ACC112 (cell line): Measurements from ENCODE around the gene ANKRD63.
A peak's percentile ranks its signal among the peaks of the same experiment; 100 is the strongest.

Experiments
- H2AFZ ChIP-seq: fragments of 200-600 bp; sonication (generic); one replicate; pipeline ENCODE4 v1.6.0; 2017; ENCODE audit warnings: antibody characterized with exemption, low read length; ENCODE audit not compliant: unreplicated experiment
- H3K27ac ChIP-seq: fragments of 200-600 bp; sonication (generic); 2 replicates; pipeline ENCODE4 v1.5.1; 2014; ENCODE audit warnings: low read depth, mild to moderate bottlenecking, antibody characterized with exemption, low read length, moderate library complexity
- H3K27me3 ChIP-seq: fragments of 200-600 bp; sonication (generic); 2 replicates; pipeline ENCODE4 v1.6.1; 2014; ENCODE audit warnings: mild to moderate bottlenecking, antibody characterized with exemption, low read length, moderate library complexity, mixed read lengths; ENCODE audit not compliant: insufficient read depth
- H3K36me3 ChIP-seq: fragments of 200-600 bp; sonication (generic); 2 replicates; pipeline ENCODE4 v1.6.1; 2016; ENCODE audit warnings: mild to moderate bottlenecking, antibody characterized with exemption, low read length, moderate library complexity, mixed read lengths; ENCODE audit not compliant: insufficient read depth
- H3K4me1 ChIP-seq: fragments of 200-600 bp; sonication (generic); one replicate; pipeline ENCODE4 v1.6.1; 2016; ENCODE audit warnings: low read length, mixed read lengths; ENCODE audit not compliant: insufficient read depth, unreplicated experiment, control insufficient read depth
- H3K4me3 ChIP-seq: fragments of 200-600 bp; sonication (generic); 2 replicates; pipeline ENCODE4 v1.5.1; 2014; ENCODE audit warnings: mild to moderate bottlenecking, low read depth, low read length
- H3K79me2 ChIP-seq: fragments of 200-600 bp; sonication (generic); one replicate; pipeline ENCODE4 v1.6.0; 2016; ENCODE audit warnings: low read length; ENCODE audit not compliant: control insufficient read depth, unreplicated experiment, insufficient read depth

The ANKRD63 gene

GRCh38 chr15:40256638-40257235 is 26.1 kb downstream of the ANKRD63 start:
- no peaks in the 10 kb centered on the region for H3K36me3 ChIP-seq
- H2AFZ ChIP-seq: no peak overlapping the region
- H3K4me3 ChIP-seq: no peak overlapping the region
- no peak overlapping the region for H3K27ac ChIP-seq
- no peaks in the 10 kb centered on the region for H3K79me2 ChIP-seq
- H3K4me1 ChIP-seq: peaks cover 5% of the 10 kb centered on the region
- H3K27me3 ChIP-seq: peaks cover 32% of the 10 kb centered on the region

- no peak overlapping the region for H3K4me3 ChIP-seq
- no peaks in the 10 kb centered on the region for H3K36me3 ChIP-seq
- H2AFZ ChIP-seq: no peak overlapping the region
- H3K79me2 ChIP-seq: no peaks in the 10 kb centered on the region
- no peak overlapping the region for H3K27ac ChIP-seq
- peaks cover 5% of the 10 kb centered on the region for H3K4me1 ChIP-seq
- peaks cover 35% of the 10 kb centered on the region for H3K27me3 ChIP-seq
Measured at GRCh38 chr15:40255033-40255432, 27.8 kb downstream of the ANKRD63 start.

GRCh38 chr15:40254452-40254851 is 28.4 kb downstream of the ANKRD63 start:
- peaks cover 35% of the 10 kb centered on the region for H3K27me3 ChIP-seq
- H3K4me1 ChIP-seq: peaks cover 8% of the 10 kb centered on the region
- no peaks in the 10 kb centered on the region for H3K79me2 ChIP-seq
- H3K4me3 ChIP-seq: no peak overlapping the region
- H3K27ac ChIP-seq: no peak overlapping the region
- H2AFZ ChIP-seq: no peak overlapping the region
- H3K36me3 ChIP-seq: no peaks in the 10 kb centered on the region

GRCh38 chr15:40253167-40253790 is 29.6 kb downstream of the ANKRD63 start:
- H3K79me2 ChIP-seq: no peaks in the 10 kb centered on the region
- no peak overlapping the region for H3K27ac ChIP-seq
- H3K4me3 ChIP-seq: peak overlapping the region; percentile 78
- no peaks in the 10 kb centered on the region for H3K36me3 ChIP-seq
- peaks cover 35% of the 10 kb centered on the region for H3K27me3 ChIP-seq
- H3K4me1 ChIP-seq: peaks cover 8% of the 10 kb centered on the region
- peak overlapping the region; percentile 73 for H2AFZ ChIP-seq

- Histone ChIP-seq H3K27ac (no peak overlapping the region), H3K4me3 (peak overlapping the region; percentile 78), H2AFZ (peak overlapping the region; percentile 73), H3K27me3 (peaks cover 35% of the 10 kb centered on the region), H3K36me3 (no peaks in the 10 kb centered on the region), H3K4me1 (peaks cover 8% of the 10 kb centered on the region), H3K79me2 (no peaks in the 10 kb centered on the region)
Measured at GRCh38 chr15:40252438-40253166, 30.3 kb downstream of the ANKRD63 start.

GRCh38 chr15:40252141-40252437 is 30.8 kb downstream of the ANKRD63 start:
- peaks cover 8% of the 10 kb centered on the region for H3K4me1 ChIP-seq
- no peak overlapping the region for H3K27ac ChIP-seq
- peaks cover 35% of the 10 kb centered on the region for H3K27me3 ChIP-seq
- H3K4me3 ChIP-seq: no peak overlapping the region
- H3K79me2 ChIP-seq: no peaks in the 10 kb centered on the region
- H3K36me3 ChIP-seq: no peaks in the 10 kb centered on the region
- no peak overlapping the region for H2AFZ ChIP-seq

GRCh38 chr15:40251486-40252140 is 31.3 kb downstream of the ANKRD63 start:
- Histone ChIP-seq H3K27me3 (peaks cover 35% of the 10 kb centered on the region), H2AFZ (no peak overlapping the region), H3K79me2 (no peaks in the 10 kb centered on the region), H3K36me3 (no peaks in the 10 kb centered on the region), H3K4me1 (peaks cover 8% of the 10 kb centered on the region), H3K27ac (no peak overlapping the region), H3K4me3 (no peak overlapping the region)

- peaks cover 8% of the 10 kb centered on the region for H3K4me1 ChIP-seq
- H3K27me3 ChIP-seq: peaks cover 35% of the 10 kb centered on the region
- no peak overlapping the region for H3K4me3 ChIP-seq
- H3K36me3 ChIP-seq: no peaks in the 10 kb centered on the region
- no peak overlapping the region for H2AFZ ChIP-seq
- no peak overlapping the region for H3K27ac ChIP-seq
- no peaks in the 10 kb centered on the region for H3K79me2 ChIP-seq
Measured at GRCh38 chr15:40250771-40251483, 31.9 kb downstream of the ANKRD63 start.

- Histone ChIP-seq H3K79me2 (no peaks in the 10 kb centered on the region), H3K27ac (no peak overlapping the region), H3K4me3 (no peak overlapping the region), H3K27me3 (peaks cover 35% of the 10 kb centered on the region), H2AFZ (no peak overlapping the region), H3K4me1 (peaks cover 8% of the 10 kb centered on the region), H3K36me3 (no peaks in the 10 kb centered on the region)
Measured at GRCh38 chr15:40250304-40250656, 32.6 kb downstream of the ANKRD63 start.

- Histone ChIP-seq H3K36me3 (no peaks in the 10 kb centered on the region), H3K79me2 (no peaks in the 10 kb centered on the region), H3K4me3 (no peak overlapping the region), H3K4me1 (peaks cover 8% of the 10 kb centered on the region), H3K27ac (no peak overlapping the region), H2AFZ (no peak overlapping the region), H3K27me3 (peaks cover 33% of the 10 kb centered on the region)
Measured at GRCh38 chr15:40249477-40250303, 33.2 kb downstream of the ANKRD63 start.
